ENCODE measurements around the gene AMBRA1.

The AMBRA1 gene

GRCh38 chr11:46498179-46498578 lies 95.6 kb downstream of the AMBRA1 start:
- H3K27ac ChIP-seq = no peak overlapping the region
- TF ChIP-seq CTCF (conservative IDR thresholded peaks at IDR 0.05) (no peak), ZFX (IDR thresholded peaks at IDR 0.05) (no peak)

GRCh38 chr11:46497498-46497897 lies 96.3 kb downstream of the AMBRA1 start:
- no peak overlapping the region for H3K27ac ChIP-seq
- TF ChIP-seq ZFX (IDR thresholded peaks at IDR 0.05) (no peak), CTCF (conservative IDR thresholded peaks at IDR 0.05) (no peak)

GRCh38 chr11:46493791-46494190 lies 100.0 kb downstream of the AMBRA1 start:
- H3K27ac ChIP-seq = no peak overlapping the region
- TF ChIP-seq CTCF (conservative IDR thresholded peaks at IDR 0.05) (no peak), ZFX (IDR thresholded peaks at IDR 0.05) (no peak)

GRCh38 chr11:46492532-46492931 lies 101.3 kb downstream of the AMBRA1 start:
- H3K27ac ChIP-seq = no peak overlapping the region

GRCh38 chr11:46491661-46492330 lies 102.0 kb downstream of the AMBRA1 start:
- no peak overlapping the region for H3K27ac ChIP-seq
- TF ChIP-seq ZFX (IDR thresholded peaks at IDR 0.05) (no peak), CTCF (conservative IDR thresholded peaks at IDR 0.05) (no peak)

More at GRCh38 chr11:46492532-46492931, 101.3 kb downstream of the AMBRA1 start:
- TF ChIP-seq ZFX (IDR thresholded peaks at IDR 0.05) = no peak

- H3K27ac ChIP-seq = no peak overlapping the region
- no peak for TF ChIP-seq CTCF (conservative IDR thresholded peaks at IDR 0.05)
- no peak for TF ChIP-seq ZFX (IDR thresholded peaks at IDR 0.05)
These were observed 103.2 kb downstream of the AMBRA1 start for GRCh38 chr11:46490666-46491065.

- no peak overlapping the region for H3K27ac ChIP-seq
- TF ChIP-seq ZFX (IDR thresholded peaks at IDR 0.05) = no peak
- TF ChIP-seq CTCF (conservative IDR thresholded peaks at IDR 0.05) = peak; percentile 78
These were observed 103.9 kb downstream of the AMBRA1 start for GRCh38 chr11:46489656-46490560.

Data from C4-2B (cell line).